K562 (cell line): ENCODE measurements around the gene CRLF3. TPM values are rescaled to one million over a fixed set of nuclear protein-coding genes. Genes with fewer than 3 reads are reported as not detected.

Experiments
- E2F5 ChIP-seq: sonication (generic); formaldehyde crosslinking; IDR thresholded peaks from 2 replicates; pipeline ENCODE4 v1.8.0; 2022; ENCODE audit warnings: mild to moderate bottlenecking, missing genetic modification reagents
- HDGF ChIP-seq: fragments of 450-650 bp; IDR thresholded peaks from 2 replicates; pipeline ENCODE4 v1.6.1; 2016
- KAT2B ChIP-seq: IDR thresholded peaks from one replicate; pipeline ENCODE4 v1.6.1; 2012; ENCODE audit warnings: low read depth, mild to moderate bottlenecking, control low read depth, inconsistent platforms, low read length, moderate library complexity
- MTA3 ChIP-seq: fragments of 450-650 bp; formaldehyde crosslinking; IDR thresholded peaks from 2 replicates; pipeline ENCODE4 v1.6.1; 2017; ENCODE audit warnings: mild to moderate bottlenecking, borderline replicate concordance
- NFYB ChIP-seq: IDR thresholded peaks from 2 replicates; pipeline ENCODE4 v1.6.1; 2011; ENCODE audit warnings: mild to moderate bottlenecking, moderate library complexity; ENCODE audit not compliant: insufficient read length; ENCODE audit errors: extremely low read depth
- RBM17 ChIP-seq: fragments of 200-400 bp; formaldehyde crosslinking; IDR thresholded peaks from 2 replicates; pipeline ENCODE4 v1.6.1; 2017; ENCODE audit warnings: low read depth, mild to moderate bottlenecking, low read length, borderline replicate concordance
- RCOR1 ChIP-seq, 2 experiments: IDR thresholded peaks; 2 replicates each; pipeline ENCODE4 v1.6.1; 2012; ENCODE audit warnings: low read depth in 2 of 2, low read length in 2 of 2, borderline replicate concordance in 1 of 2, improper control_type of control experiment in 1 of 2
- RREB1 ChIP-seq: fragments of 250-450 bp; sonication (Bioruptor Pico); IDR thresholded peaks from 2 replicates; pipeline ENCODE4 v1.4.0; 2020
- SUPT5H ChIP-seq: fragments of 450-650 bp; IDR thresholded peaks from 2 replicates; pipeline ENCODE4 v1.6.1; 2016
- TBP ChIP-seq: optimal IDR thresholded peaks from 2 replicates; pipeline ENCODE3; 2011; ENCODE audit warnings: low read depth, low read length, improper control_type of control experiment
- ZFP36 ChIP-seq: fragments of 150-350 bp; IDR thresholded peaks from 2 replicates; pipeline ENCODE4 v1.6.1; 2018; ENCODE audit warnings: low read length, low read depth; ENCODE audit not compliant: partially characterized antibody
- ZNF311 ChIP-seq: fragments of 250-450 bp; sonication (Bioruptor Pico); IDR thresholded peaks from 2 replicates; pipeline ENCODE4 v1.4.0; 2020; ENCODE audit warnings: mild to moderate bottlenecking, moderate library complexity
- ZNF445 ChIP-seq: fragments of 250-450 bp; sonication (Bioruptor Pico); IDR thresholded peaks from 2 replicates; pipeline ENCODE4 v1.4.0; 2020; ENCODE audit warnings: low read depth, mild to moderate bottlenecking, moderate library complexity
- ZNF639 ChIP-seq, 2 experiments: fragments of 200-800 bp in 1 of 2; sonication (Bioruptor generic) in 1 of 2; sonication (generic) in 1 of 2; formaldehyde crosslinking in 1 of 2; IDR thresholded peaks in 1 of 2; conservative IDR thresholded peaks in 1 of 2; 2 replicates each; pipeline versions ENCODE4 v1.5.0 to v1.6.1; 2016 to 2020; ENCODE audit warnings: missing compliant biosample characterization in 1 of 2, missing genetic modification characterization in 1 of 2, missing genetic modification reagents in 1 of 2
- ZNF695 ChIP-seq: fragments of 450-650 bp; formaldehyde crosslinking; IDR thresholded peaks from 2 replicates; pipeline ENCODE4 v1.4.0; 2020; ENCODE audit warnings: mild to moderate bottlenecking, moderate library complexity
- polyA plus RNA-seq, 8 experiments: library from polyadenylated mRNA; depleted of rRNA in 4 of 8; stranded (reverse) in 5 of 8; unstranded in 3 of 8; fragments of >200 nt; fragmentation: Nextera tagmentation in 2 of 8; fragmentation: Illumina TruSeq in 1 of 8; extraction: Ambion mirVana in 2 of 8; extraction: Trizol in 1 of 8; gene quantifications; 2 replicates each; pipeline versions ENCODE4 v1.2.1 to v1.2.3, GENCODE V29; 2011 to 2014; ENCODE audit warnings: inconsistent platforms in 1 of 8, missing spikeins in 1 of 8
- total RNA-seq, 7 experiments: library from RNA; depleted of rRNA in 6 of 7; stranded (reverse); fragments of >200 nt in 6 of 7; fragmentation: Illumina TruSeq in 2 of 7; extraction: Trizol in 2 of 7; gene quantifications; 2 replicates each; pipeline versions ENCODE4 v1.2.1 to v1.2.3, GENCODE V29; 2011 to 2021; ENCODE audit warnings: low replicate concordance in 1 of 7
- TF ChIP-seq, protein P1 (sequence below): sonication (generic); formaldehyde crosslinking; IDR thresholded peaks from 2 replicates; pipeline ENCODE4 v1.8.1; 2023; ENCODE audit warnings: mild to moderate bottlenecking, missing genetic modification reagents, moderate library complexity

CRLF3 gene
- total and polyA plus RNA-seq, 9 of the 15 experiments (the other 6 are each of a cell fraction or from before 2014, with no cell fraction given), result 13.2 to 55.9 (median 29.8) TPM

DNA sequence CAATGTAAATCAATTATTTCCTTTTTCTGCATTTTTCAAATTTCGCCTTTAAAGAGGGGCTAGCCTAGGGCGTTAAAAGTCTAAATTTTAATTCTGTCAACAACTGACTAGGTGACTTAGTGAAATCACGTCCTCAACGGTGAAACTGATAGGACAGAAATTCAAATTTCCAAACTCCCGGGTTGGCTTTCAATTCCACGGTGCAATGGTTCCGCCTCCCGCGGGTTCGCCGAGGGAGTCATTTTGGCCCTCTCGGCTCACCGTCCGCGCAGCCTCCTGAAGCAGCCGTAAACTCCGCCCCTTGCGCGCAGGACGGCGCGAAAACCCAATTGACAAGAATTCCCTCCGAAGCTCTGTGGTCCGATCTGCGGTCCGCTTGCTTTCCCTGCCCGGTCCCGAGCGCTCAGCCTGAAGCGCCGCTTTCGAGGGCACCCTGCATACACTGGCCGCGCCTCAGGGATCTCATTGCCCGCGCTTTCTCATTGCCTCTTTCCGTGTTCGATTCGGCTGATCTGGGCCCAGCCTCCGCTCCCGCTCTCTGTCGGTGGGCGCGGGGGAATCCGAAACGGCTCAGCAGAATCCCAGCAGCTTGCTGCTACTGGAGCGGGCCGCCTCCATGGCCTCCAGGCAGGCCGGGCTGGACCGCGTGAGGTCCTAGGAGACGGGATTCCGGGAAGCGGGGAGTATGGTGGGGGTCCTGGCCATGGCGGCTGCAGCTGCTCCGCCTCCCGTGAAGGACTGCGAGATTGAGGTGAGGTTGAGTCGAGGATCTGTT lies 7.4 kb upstream of the CRLF3 start, which contains the start of gene ATAD5 (continued):
- no peak for TF ChIP-seq ZNF639 (CRISPR knock-in tag; conservative IDR thresholded peaks at IDR 0.05 in 1 of 2, IDR thresholded peaks at IDR 0.05 in 1 of 2)
- no peak for TF ChIP-seq RREB1
- no peak for TF ChIP-seq ZNF695 (CRISPR knock-in tag)
- TF ChIP-seq E2F5, result no peak
- peak; percentile 88 for TF ChIP-seq SUPT5H
- peak; percentile 16 for TF ChIP-seq ZFP36
- TF ChIP-seq MTA3, result peak; percentile 99
- TF ChIP-seq RBM17, result no peak
- TF ChIP-seq RCOR1 (IDR thresholded peaks at IDR 0.05; ENCODE audit: borderline replicate concordance in 1 of 2, low read depth in 2 of 2, low read length in 2 of 2), result peak in 1 of 2 experiments; percentile 43; a peak in 1 of 4 replicates
- TF ChIP-seq NFYB, result no peak
- TF ChIP-seq, protein P1, sequence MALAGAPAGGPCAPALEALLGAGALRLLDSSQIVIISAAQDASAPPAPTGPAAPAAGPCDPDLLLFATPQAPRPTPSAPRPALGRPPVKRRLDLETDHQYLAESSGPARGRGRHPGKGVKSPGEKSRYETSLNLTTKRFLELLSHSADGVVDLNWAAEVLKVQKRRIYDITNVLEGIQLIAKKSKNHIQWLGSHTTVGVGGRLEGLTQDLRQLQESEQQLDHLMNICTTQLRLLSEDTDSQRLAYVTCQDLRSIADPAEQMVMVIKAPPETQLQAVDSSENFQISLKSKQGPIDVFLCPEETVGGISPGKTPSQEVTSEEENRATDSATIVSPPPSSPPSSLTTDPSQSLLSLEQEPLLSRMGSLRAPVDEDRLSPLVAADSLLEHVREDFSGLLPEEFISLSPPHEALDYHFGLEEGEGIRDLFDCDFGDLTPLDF (CRISPR knock-in tag), result peak; percentile 96
- TF ChIP-seq TBP, result peak; percentile 76
- no peak for TF ChIP-seq HDGF
- TF ChIP-seq ZNF311 (CRISPR knock-in tag), result no peak
- no peak for TF ChIP-seq KAT2B
- no peak for TF ChIP-seq ZNF445 (CRISPR knock-in tag)
